T-helper 17 cell (primary cell): ENCODE data around the gene ASB1. TPM values are rescaled to one million over a fixed set of nuclear protein-coding genes. Genes with fewer than 3 reads are reported as not detected.
A peak's percentile ranks its signal among the peaks of the same experiment; 100 is the strongest.

Source experiments
- ATAC-seq: fragments of 150-1000 bp; cut with Tn5 transposase; 2 replicates; pipeline ENCODE4 v1.10.0; 2021; ENCODE audit warnings: mild to moderate bottlenecking, moderate library complexity
- DNase-seq, 3 donors: peaks; one replicate each; pipeline versions ENCODE4 v3.0.0 to v3.0.0-alpha.2; 2020 to 2021
- H3K9me3 ChIP-seq: one replicate; pipeline ENCODE4 v1.7.0; 2013; ENCODE audit warnings: low read length, mild to moderate bottlenecking; ENCODE audit not compliant: control insufficient read depth, poor library complexity, severe bottlenecking
- H3K27ac Mint-ChIP-seq: one replicate; pipeline ENCODE4 v1.8.0; 2022; ENCODE audit warnings: mild to moderate bottlenecking, moderate library complexity, mixed read lengths
- H3K27me3 Mint-ChIP-seq: one replicate; pipeline ENCODE4 v1.8.0; 2022; ENCODE audit warnings: mixed read lengths
- H3K36me3 Mint-ChIP-seq: one replicate; pipeline ENCODE4 v1.8.0; 2022; ENCODE audit warnings: low read depth, mixed read lengths
- H3K4me1 Mint-ChIP-seq: one replicate; pipeline ENCODE4 v1.8.0; 2022; ENCODE audit warnings: mild to moderate bottlenecking, mixed read lengths
- H3K4me3 Mint-ChIP-seq: one replicate; pipeline ENCODE4 v1.8.0; 2022; ENCODE audit warnings: mild to moderate bottlenecking, moderate library complexity, mixed read lengths
- total RNA-seq, 4 donors: library from RNA in 2 of 4; stranded (reverse) in 2 of 4; gene quantifications; one replicate each; pipeline ENCODE4 v1.2.3 and lab custom pipeline; 2022 to 2026

ASB1 gene
- total RNA-seq, 2 donors from 2014 or later: 11.9 to 14.3 TPM

DNA sequence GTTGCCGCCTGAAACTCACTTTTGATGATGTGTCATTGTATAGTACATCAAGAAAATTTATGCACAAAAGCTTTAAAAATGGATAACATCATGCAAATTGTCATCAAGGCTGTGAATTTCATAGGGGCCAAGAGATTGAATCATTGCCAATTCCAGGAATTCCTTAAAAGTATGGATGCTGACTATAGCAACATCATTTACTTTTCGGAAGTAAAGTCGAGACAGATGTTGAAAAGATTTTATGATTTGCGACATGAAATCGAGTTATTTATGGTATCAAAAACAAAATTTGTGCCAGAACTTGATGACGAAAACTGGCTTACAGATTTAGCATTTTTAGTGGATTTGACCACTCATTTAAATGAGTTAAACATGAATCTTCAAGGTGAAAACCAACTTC is 56.3 kb downstream of the ASB1 start:
- Mint-ChIP-seq H3K27me3 (no peaks in the 10 kb centered on the region), H3K27ac (no peak overlapping the region), H3K36me3 (no peaks in the 10 kb centered on the region), H3K4me3 (no peak overlapping the region), H3K4me1 (no peaks in the 10 kb centered on the region)
- H3K9me3 ChIP-seq: no peaks in the 10 kb centered on the region
- DNase-seq (no peak), ATAC-seq (no peak)

DNA sequence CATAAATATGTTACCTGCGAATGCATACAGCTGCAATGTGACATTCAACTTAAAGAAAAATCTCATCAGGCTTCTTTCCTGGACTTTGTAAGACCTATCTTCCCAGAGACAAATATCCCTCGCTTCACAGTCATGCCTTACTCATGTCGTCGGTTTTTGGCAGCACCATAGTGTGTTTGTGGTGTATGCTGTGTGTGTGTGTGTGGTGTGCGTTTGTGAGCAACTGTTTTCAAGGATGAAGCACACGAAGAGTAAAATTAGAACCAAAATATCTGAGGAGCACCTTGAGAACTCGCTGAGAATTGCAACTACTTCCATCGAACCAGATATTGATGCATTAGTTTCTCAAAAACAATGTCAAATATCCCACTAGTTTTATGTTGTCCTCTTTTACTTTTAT is 56.9 kb downstream of the ASB1 start:
- no peaks in the 10 kb centered on the region for H3K36me3 Mint-ChIP-seq
- no peaks in the 10 kb centered on the region for H3K27me3 Mint-ChIP-seq
- no peak overlapping the region for H3K27ac Mint-ChIP-seq
- H3K4me1 Mint-ChIP-seq: no peaks in the 10 kb centered on the region
- ATAC-seq (no peak), DNase-seq (no peak)
- no peak overlapping the region for H3K4me3 Mint-ChIP-seq
- H3K9me3 ChIP-seq: no peaks in the 10 kb centered on the region

DNA sequence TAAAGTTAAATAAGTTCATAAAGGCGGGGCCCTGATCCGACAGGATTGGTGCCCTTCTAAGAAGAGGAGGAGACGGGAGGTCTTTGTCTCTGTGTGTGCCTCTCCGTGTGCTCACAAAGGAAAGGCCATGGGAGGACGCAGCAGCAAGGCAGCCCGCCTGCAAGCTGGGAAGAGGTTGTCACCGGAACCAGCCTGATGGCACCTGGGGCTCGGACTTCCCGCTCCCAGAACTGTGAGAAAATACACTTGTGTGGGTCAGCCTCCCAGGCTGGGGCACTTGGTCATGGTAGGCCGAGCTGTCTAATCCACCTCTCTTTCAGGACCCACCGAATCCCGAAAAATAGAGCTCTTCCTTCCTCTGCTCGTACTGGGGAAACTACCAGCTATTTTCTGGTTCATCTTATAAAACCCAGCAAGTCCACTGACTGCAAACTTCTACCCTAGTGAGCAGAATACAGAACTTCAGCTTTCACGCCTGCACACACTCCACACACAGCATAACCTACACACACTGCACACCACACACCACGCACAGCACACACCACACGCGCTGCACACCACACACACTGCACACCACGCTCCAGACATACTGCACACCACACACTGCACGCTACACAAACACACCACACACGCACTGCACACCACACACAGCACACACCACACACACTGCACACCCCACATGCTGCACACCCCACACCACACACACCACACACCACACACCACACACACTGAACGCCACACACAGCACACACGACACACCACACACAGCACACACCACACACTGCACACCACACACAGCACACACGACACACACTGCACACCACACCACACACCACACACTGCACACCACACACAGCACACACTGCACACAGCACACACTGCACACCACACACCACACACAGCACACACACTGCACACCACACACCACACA is 58.1 kb downstream of the ASB1 start:
- Mint-ChIP-seq H3K36me3 (no peaks in the 10 kb centered on the region), H3K4me3 (no peak overlapping the region), H3K27me3 (no peaks in the 10 kb centered on the region), H3K27ac (no peak overlapping the region), H3K4me1 (no peaks in the 10 kb centered on the region)
- DNase-seq (no peak), ATAC-seq (no peak)
- H3K9me3 ChIP-seq: no peaks in the 10 kb centered on the region

DNA sequence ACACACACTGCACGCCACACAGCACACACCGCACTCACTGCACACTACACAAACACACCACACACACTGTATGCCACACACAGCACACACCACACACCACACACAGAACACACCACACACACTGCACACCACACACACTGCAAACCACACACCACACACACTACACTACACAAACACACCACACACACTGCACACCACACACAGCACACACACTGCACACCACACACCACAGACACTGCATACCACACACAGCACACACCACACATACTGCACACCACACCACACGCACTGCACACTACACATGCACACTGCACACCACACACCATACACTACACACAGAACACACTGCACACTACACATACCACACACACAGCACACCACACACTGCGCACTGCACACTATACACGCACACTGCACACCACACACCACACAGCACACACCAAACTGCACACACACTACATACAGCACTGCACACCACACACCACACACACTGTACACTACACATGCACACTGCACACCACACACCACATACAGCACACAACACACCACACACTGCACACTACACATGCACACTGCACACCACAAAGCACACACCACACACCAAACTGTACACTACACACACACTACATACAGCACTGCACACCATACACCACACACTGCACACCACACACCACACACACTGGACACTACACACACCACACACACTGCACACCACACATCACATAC is 59.6 kb downstream of the ASB1 start:
- DNase-seq: no peak
- H3K9me3 ChIP-seq: no peaks in the 10 kb centered on the region
- H3K27ac Mint-ChIP-seq: no peak overlapping the region
- ATAC-seq: no peak
- H3K4me1 Mint-ChIP-seq: peaks cover 2% of the 10 kb centered on the region
- no peak overlapping the region for H3K4me3 Mint-ChIP-seq
- H3K36me3 Mint-ChIP-seq: no peaks in the 10 kb centered on the region
- H3K27me3 Mint-ChIP-seq: no peaks in the 10 kb centered on the region

DNA sequence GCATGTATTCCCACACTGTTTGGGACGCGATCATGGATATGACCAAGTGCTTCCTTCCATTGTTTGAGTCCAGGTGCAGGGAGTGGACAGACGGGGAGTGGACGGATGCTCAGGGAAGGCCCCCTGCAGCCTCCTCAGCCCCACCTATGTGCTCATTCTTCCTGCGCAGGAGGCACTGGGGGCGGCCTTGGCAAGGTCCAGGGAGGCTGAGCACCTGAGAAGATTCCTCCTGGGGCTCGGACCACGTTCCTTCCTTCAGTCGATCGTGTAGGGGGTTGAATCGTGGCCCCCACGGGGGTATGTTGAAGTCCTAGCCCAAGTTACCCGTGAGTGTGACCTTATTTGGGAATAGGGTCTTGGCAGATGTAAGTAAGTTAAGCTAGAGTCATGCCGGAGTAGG is 60.4 kb downstream of the ASB1 start:
- Mint-ChIP-seq H3K36me3 (no peaks in the 10 kb centered on the region), H3K4me3 (no peak overlapping the region), H3K27me3 (no peaks in the 10 kb centered on the region), H3K27ac (no peak overlapping the region), H3K4me1 (peaks cover 2% of the 10 kb centered on the region)
- ATAC-seq (no peak), DNase-seq (no peak)
- H3K9me3 ChIP-seq: no peaks in the 10 kb centered on the region

DNA sequence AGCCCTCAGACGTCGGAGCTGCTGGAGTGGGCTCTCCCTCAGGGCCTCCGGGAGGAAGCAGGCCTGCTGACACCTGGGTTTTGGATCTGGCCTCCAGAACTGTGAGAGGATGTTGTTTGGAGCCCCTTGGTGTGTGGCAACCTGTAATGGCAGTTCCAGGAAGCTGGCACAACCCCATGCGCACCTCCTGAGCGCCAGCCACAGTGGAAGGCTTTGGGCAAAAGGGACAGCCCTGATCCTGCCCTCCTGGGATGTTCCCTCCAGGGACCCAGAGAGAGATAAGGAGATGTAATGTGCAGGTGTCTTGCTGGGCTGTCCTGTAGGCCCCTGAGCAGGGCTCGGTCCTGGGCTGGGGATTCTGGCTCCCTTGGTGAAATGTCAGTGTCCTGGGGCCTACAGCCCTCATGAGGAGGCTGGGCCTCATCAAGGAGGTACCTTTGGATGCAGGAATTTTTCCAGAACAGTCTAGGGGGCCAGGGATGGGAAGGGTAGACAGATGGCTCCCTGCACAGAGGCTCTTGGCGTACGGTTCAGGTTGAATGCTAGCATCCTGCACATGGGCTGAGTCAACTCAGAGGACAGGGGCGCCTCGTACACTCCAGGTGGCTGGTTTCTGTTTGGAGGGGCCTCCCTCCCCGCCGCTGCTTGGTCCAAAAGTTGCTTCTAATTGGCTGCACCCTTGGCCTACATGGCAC is 61.1 kb downstream of the ASB1 start:
- H3K27ac Mint-ChIP-seq: no peak overlapping the region
- H3K4me3 Mint-ChIP-seq: no peak overlapping the region
- H3K27me3 Mint-ChIP-seq: no peaks in the 10 kb centered on the region
- H3K9me3 ChIP-seq: no peaks in the 10 kb centered on the region
- DNase-seq (no peak), ATAC-seq (no peak)
- no peaks in the 10 kb centered on the region for H3K36me3 Mint-ChIP-seq
- H3K4me1 Mint-ChIP-seq: peaks cover 5% of the 10 kb centered on the region

DNA sequence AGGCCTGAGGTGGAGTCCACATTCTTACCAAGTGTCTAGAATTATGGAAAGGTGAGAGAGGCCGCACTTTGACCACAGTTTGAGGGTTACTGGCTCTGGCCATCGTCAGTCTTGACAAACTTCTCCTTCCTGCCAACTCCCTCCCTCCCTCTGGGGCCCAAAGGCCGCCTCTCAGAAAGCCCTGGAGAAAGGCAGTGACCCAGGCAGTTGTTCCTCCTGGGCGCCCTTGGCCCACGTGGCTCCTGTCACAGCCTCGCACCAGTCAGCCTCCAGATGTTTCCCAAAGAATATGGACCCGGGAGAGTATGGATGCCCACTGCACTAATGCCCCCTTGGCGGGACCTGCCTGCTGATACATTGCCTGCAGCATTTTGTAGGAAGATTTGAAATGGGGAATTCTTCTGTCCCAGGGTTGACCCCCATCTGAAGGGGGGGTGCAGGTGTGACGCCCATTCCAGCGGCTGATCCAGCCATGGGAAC is 61.7 kb downstream of the ASB1 start:
- H3K9me3 ChIP-seq: no peaks in the 10 kb centered on the region
- Mint-ChIP-seq H3K27ac (no peak overlapping the region), H3K4me1 (peaks cover 10% of the 10 kb centered on the region), H3K4me3 (no peak overlapping the region), H3K27me3 (no peaks in the 10 kb centered on the region), H3K36me3 (no peaks in the 10 kb centered on the region)
- no peak for ATAC-seq
- DNase-seq: no peak

DNA sequence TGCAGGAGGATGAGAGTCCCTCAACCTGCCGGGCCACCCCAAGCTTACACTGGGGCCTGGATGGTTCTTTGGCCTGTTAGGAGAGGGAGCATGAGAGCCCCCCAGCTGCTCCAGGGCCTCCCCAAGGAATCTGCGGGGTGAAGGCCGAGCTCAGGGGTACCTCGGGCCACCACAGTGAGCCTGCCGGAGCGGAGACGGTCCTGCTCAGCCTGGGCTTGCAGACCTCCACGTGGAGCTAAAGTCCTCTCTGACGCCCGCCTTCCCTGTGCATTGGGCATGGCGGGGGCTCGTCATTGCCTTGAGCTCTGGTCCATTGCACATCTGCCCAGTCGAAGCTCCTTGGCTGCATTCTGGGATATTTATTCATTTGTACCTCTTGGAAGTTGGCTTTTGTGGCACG is 62.7 kb downstream of the ASB1 start:
- Mint-ChIP-seq H3K4me1 (peaks cover 20% of the 10 kb centered on the region), H3K27me3 (no peaks in the 10 kb centered on the region), H3K4me3 (no peak overlapping the region), H3K27ac (no peak overlapping the region), H3K36me3 (no peaks in the 10 kb centered on the region)
- ATAC-seq: no peak
- no peaks in the 10 kb centered on the region for H3K9me3 ChIP-seq
- no peak for DNase-seq

DNA sequence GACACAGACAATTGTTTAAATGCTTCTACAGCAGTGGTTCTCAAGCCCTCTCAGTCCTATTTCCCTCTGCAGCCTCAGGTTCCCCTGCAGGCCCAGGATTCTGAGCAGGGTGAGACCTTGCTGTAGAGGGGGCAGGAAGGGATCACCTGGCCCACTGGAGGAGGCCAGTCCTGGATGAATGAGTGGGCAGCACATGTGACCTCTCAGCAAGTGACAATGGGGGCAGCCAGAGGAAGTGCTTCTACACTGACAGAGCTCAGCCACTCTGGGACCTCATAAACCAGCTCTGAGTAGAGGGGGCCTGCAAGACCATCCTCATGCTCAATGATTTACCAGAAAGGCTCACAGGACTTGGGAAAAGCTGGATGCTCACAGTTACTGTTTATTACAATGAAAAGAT is 63.2 kb downstream of the ASB1 start:
- peaks cover 25% of the 10 kb centered on the region for H3K4me1 Mint-ChIP-seq
- H3K4me3 Mint-ChIP-seq: no peak overlapping the region
- no peak overlapping the region for H3K27ac Mint-ChIP-seq
- no peaks in the 10 kb centered on the region for H3K36me3 Mint-ChIP-seq
- no peak for ATAC-seq
- H3K9me3 ChIP-seq: no peaks in the 10 kb centered on the region
- H3K27me3 Mint-ChIP-seq: no peaks in the 10 kb centered on the region
- no peak for DNase-seq

DNA sequence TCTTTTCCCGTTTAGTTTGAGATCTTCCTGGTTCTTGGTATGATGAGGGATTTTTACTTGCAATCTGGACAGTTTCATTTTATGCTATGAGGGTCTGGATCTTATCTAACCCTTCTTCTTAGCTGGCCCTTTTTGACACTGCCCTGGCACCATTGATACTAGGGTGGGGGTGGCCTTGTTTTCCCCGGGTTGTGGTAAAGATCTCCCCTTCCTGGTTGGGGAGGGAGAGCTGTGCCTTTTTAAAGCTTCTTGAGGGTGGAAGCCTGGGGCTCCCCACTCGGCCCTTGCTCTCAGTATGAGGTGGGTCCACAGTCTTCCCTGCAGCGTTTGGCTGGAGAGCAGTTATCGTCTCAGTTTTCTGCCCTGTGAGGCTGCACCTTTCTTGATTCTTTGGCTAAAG is 66.1 kb downstream of the ASB1 start:
- ATAC-seq: no peak
- Mint-ChIP-seq H3K27me3 (no peaks in the 10 kb centered on the region), H3K27ac (peak overlapping the region; percentile 45), H3K4me1 (peaks cover 33% of the 10 kb centered on the region), H3K36me3 (no peaks in the 10 kb centered on the region), H3K4me3 (no peak overlapping the region)
- H3K9me3 ChIP-seq: no peaks in the 10 kb centered on the region
- DNase-seq: no peak

DNA sequence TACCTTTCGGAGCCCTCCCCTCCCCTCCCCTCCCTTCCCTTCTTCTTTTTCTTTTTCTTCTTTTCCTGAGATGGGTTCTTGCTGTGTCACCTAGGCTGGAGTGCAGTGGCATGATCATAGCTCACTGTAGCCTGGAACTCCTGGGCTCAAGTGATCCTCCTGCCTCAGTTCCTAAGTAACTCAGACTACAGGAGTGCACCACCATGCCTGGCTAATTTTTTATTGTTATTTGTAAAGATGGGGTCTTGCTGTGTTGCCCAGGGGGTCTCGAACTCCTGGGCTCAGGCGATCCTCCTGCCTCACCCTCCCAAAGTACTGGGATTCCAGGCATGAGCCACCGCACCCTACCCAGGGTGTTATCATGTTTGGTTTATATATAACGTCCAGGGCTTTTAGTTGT is 66.7 kb downstream of the ASB1 start:
- Mint-ChIP-seq H3K27ac (peak overlapping the region; percentile 74), H3K36me3 (no peaks in the 10 kb centered on the region), H3K4me3 (peak overlapping the region; percentile 74), H3K27me3 (no peaks in the 10 kb centered on the region), H3K4me1 (peaks cover 33% of the 10 kb centered on the region)
- DNase-seq: no peak
- no peaks in the 10 kb centered on the region for H3K9me3 ChIP-seq
- ATAC-seq: no peak

DNA sequence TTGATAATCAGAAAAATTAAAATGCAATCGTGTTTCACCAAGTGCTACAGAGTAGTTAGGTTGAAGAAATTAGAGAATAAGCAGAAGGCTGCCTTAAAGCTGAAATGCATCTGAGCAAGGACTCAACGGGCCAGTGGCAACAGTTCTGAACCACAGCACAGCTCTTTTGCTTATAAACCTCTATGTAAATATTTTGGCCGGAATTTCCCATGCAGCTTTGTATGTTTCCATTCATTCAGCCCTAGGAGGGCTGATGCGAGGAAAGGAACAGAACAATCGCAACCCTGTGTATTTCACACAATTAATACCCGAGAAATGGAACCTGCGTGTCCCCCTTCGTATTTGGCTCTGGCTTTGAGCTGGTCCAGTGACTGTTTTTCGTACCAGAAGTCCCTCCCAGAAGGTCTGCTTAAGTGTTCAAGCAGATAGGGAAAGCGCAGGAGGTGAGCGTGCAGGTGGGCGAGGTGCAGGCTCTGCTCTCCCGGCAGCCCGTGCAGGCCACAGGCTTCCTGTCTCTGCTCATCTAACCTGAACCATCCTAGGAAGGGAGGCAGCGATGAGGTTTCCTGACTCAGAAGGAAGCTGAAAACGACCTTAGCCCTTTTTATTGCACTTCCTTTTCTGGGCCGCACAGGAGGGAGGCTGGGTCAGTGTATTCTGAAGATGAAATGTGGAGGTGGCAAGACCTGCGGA is 67.3 kb downstream of the ASB1 start:
- H3K9me3 ChIP-seq: no peaks in the 10 kb centered on the region
- no peak for DNase-seq
- peak; percentile 66 for ATAC-seq
- H3K4me1 Mint-ChIP-seq: peaks cover 33% of the 10 kb centered on the region
- H3K27me3 Mint-ChIP-seq: no peaks in the 10 kb centered on the region
- peak overlapping the region; percentile 74 for H3K27ac Mint-ChIP-seq
- no peaks in the 10 kb centered on the region for H3K36me3 Mint-ChIP-seq
- H3K4me3 Mint-ChIP-seq: peak overlapping the region; percentile 74

DNA sequence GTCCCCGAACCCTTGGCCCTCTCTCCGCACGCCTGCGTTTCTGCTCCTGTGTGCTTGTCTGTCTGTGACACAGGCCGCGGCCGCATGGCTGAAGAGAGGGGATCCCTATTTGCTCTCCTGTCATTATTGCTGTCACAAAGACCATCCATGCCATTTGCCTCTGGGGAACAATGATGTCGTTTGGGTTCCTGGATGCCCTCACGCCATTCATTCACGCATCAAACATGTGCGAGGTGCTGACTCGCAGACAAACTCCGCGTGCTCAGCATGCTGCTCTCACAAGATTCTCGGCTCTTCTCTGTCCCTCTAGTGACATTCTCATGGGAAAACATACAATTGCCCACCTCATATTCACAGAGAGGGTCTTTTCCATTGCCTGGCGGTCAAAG is 67.8 kb downstream of the ASB1 start:
- ATAC-seq (no peak), DNase-seq (no peak)
- H3K4me3 Mint-ChIP-seq: peak overlapping the region; percentile 74
- no peaks in the 10 kb centered on the region for H3K9me3 ChIP-seq
- no peaks in the 10 kb centered on the region for H3K36me3 Mint-ChIP-seq
- no peaks in the 10 kb centered on the region for H3K27me3 Mint-ChIP-seq
- peak overlapping the region; percentile 74 for H3K27ac Mint-ChIP-seq
- H3K4me1 Mint-ChIP-seq: peaks cover 33% of the 10 kb centered on the region
